ENCODE data around the gene SLC5A6. TPM values are rescaled to one million over a fixed set of nuclear protein-coding genes. Genes with fewer than 3 reads are reported as not detected.

Gene SLC5A6
- polyA plus RNA-seq, 1 donor (not counting 4 experiments of a cell fraction or from before 2014, with no cell fraction given) = 60.4 TPM

GRCh38 chr2:27164960-27165763, 46.9 kb downstream of the SLC5A6 start:
- Histone ChIP-seq H3K79me2 (ENCODE audit: control insufficient read depth, insufficient read depth, low read length) (no peaks in the 10 kb centered on the region), H3K4me2 (ENCODE audit: control insufficient read depth, extremely low read depth, insufficient read depth, low read depth, low read length) (no peak overlapping the region), H3K27ac (ENCODE audit: control insufficient read depth, insufficient read depth, low read length) (no peak overlapping the region), H4K20me1 (ENCODE audit: control insufficient read depth, extremely low read depth, insufficient read depth, low read length) (no peaks in the 10 kb centered on the region), H3K9me3 (ENCODE audit: control insufficient read depth, low read depth, low read length) (no peaks in the 10 kb centered on the region), H3K4me1 (ENCODE audit: control insufficient read depth, extremely low read depth, insufficient read depth, low read length) (peaks cover 5% of the 10 kb centered on the region), H3K9me1 (ENCODE audit: control insufficient read depth, extremely low read depth, insufficient read depth, low read length) (no peaks in the 10 kb centered on the region), H2AFZ (ENCODE audit: control insufficient read depth, low read length) (peak overlapping the region; percentile 60), H3K9ac (ENCODE audit: control insufficient read depth, extremely low read depth, insufficient read depth, low read length) (no peak overlapping the region), H3K4me3 (ENCODE audit: control insufficient read depth in 2 of 3, extremely low read depth in 1 of 3, insufficient read depth in 2 of 3, low read depth in 1 of 3, low read length in 3 of 3) (no peak overlapping the region), H3K27me3 (ENCODE audit: control insufficient read depth, extremely low read depth, insufficient read depth, low read length) (peaks cover 1% of the 10 kb centered on the region), H3K36me3 (ENCODE audit: control insufficient read depth in 2 of 2, extremely low read depth in 1 of 2, insufficient read depth in 2 of 2, low read length in 2 of 2) (no peaks in the 10 kb centered on the region)
- FAIRE-seq = no peak
- TF ChIP-seq EZH2 (IDR thresholded peaks at IDR 0.05; ENCODE audit: low read length) (no peak), CTCF (optimal IDR thresholded peaks at IDR 0.05 in 1 of 3, IDR thresholded peaks at IDR 0.05 in 1 of 3, conservative IDR thresholded peaks at IDR 0.05 in 1 of 3; ENCODE audit: extremely low read depth in 1 of 3, insufficient read depth in 2 of 3, low read length in 3 of 3) (no peak)
- no peak for DNase-seq (ENCODE audit: low read depth, low spot score)
- dilution Hi-C loops (cut with MboI; ENCODE audit: extremely low pct_ligation_motif_present, low sequenced_read_pairs) = no loop called here

DNA sequence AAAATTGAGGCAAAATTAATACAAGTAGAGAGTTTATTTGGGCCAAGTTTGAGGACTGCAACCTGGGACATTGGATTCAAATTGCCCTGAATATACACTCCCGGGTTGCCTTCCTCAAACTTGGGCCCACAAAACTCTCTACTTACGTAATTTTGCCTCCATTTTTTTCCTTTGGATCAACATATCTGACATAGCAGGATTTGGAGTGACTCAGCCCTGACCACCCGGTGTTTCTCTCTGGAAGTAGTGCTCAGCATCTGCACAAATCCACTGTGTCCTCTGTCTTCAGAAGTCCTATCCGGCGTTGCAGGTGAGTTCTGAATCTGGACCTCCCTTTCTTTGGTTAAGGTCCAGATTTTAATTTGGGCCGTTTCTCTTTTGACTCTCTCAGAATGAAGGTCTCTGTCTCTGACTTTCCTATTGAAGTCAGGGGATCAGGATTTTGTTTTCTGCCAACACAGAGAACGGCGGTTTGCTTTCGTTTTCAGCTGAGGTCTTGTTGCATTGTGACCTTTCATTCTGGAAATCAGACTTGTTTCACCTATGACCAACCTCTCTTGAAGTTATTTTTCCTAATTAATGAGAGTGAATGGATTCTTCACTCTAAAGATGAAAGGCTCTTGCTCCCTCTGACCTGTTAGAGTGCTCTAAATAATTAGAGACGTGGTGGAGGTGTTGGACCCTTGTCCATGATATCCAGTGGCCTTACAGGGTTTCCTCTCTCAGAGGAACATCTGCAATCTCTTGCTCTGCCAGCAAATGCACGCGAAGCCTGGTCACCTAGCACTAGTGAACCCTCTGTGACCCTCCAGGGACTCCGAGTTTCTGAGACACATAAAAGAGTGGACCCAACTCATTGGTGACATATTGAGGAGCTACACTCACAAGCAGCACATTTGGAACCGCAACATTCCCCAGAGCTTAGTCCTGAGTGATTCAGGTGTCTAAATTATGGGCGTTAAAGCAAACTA, 49.6 kb downstream of the SLC5A6 start:
- no peaks in the 10 kb centered on the region for H3K9me1 ChIP-seq (ENCODE audit: control insufficient read depth, extremely low read depth, insufficient read depth, low read length)
- H4K20me1 ChIP-seq (ENCODE audit: control insufficient read depth, extremely low read depth, insufficient read depth, low read length) = no peaks in the 10 kb centered on the region
- TF ChIP-seq EZH2 (IDR thresholded peaks at IDR 0.05; ENCODE audit: low read length) = no peak
- no peak for TF ChIP-seq CTCF (optimal IDR thresholded peaks at IDR 0.05 in 1 of 3, IDR thresholded peaks at IDR 0.05 in 1 of 3, conservative IDR thresholded peaks at IDR 0.05 in 1 of 3; ENCODE audit: extremely low read depth in 1 of 3, insufficient read depth in 2 of 3, low read length in 3 of 3)
- dilution Hi-C loops (cut with MboI; ENCODE audit: extremely low pct_ligation_motif_present, low sequenced_read_pairs) = no loop called here
- FAIRE-seq (no peak), DNase-seq (ENCODE audit: low read depth, low spot score) (no peak)
- H3K4me2 ChIP-seq (ENCODE audit: control insufficient read depth, extremely low read depth, insufficient read depth, low read depth, low read length) = no peak overlapping the region
- H3K9ac ChIP-seq (ENCODE audit: control insufficient read depth, extremely low read depth, insufficient read depth, low read length) = no peak overlapping the region
- peaks cover 5% of the 10 kb centered on the region for H3K4me1 ChIP-seq (ENCODE audit: control insufficient read depth, extremely low read depth, insufficient read depth, low read length)
- no peaks in the 10 kb centered on the region for H3K36me3 ChIP-seq (ENCODE audit: control insufficient read depth in 2 of 2, extremely low read depth in 1 of 2, insufficient read depth in 2 of 2, low read length in 2 of 2)
- no peak overlapping the region for H3K27ac ChIP-seq (ENCODE audit: control insufficient read depth, insufficient read depth, low read length)
- H2AFZ ChIP-seq (ENCODE audit: control insufficient read depth, low read length) = no peak overlapping the region
- H3K79me2 ChIP-seq (ENCODE audit: control insufficient read depth, insufficient read depth, low read length) = no peaks in the 10 kb centered on the region
- H3K27me3 ChIP-seq (ENCODE audit: control insufficient read depth, extremely low read depth, insufficient read depth, low read length) = no peaks in the 10 kb centered on the region
- H3K4me3 ChIP-seq (ENCODE audit: control insufficient read depth in 2 of 3, extremely low read depth in 1 of 3, insufficient read depth in 2 of 3, low read depth in 1 of 3, low read length in 3 of 3) = no peak overlapping the region
- no peaks in the 10 kb centered on the region for H3K9me3 ChIP-seq (ENCODE audit: control insufficient read depth, low read depth, low read length)

Measured in keratinocyte (primary cell).